T-helper 1 cell (primary cell): ENCODE measurements around the gene HDGFL3.
"Not testable (repeated sequence)": the region's sequence is repeated elsewhere in the genome, so short reads cannot be mapped to it uniquely, and the experiment has no call there.

Experiments used
- DNase-seq, 5 donors: peaks; one replicate each; pipeline ENCODE4 v3.0.0-alpha.2; 2012 to 2020

Gene HDGFL3

DNA sequence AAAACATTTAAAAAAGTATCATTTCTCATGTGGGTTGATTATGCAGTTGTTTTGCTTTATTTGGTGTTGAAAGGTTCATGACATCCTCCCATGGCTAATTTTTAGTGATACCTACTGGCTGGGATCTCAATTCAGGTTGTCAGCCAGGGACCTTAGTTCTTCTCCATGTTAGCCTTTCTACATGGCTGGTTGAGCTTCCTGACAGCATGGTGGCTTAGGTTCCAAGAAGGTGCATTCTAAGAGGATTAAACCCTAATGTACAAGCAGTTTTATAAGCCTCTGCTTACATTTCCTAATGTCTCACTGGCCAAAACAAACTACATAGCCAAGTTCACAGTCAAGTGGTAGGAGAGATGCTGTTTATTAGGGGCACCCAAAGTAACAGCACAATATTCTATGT is 109.5 kb downstream of the HDGFL3 start:
- DNase-seq: no peak

- no peak for DNase-seq
Observed at GRCh38 chr15:83094583-83094982, 113.0 kb downstream of the HDGFL3 start.

GRCh38 chr15:83092309-83092976 is 115.2 kb downstream of the HDGFL3 start:
- no peak for DNase-seq

DNA sequence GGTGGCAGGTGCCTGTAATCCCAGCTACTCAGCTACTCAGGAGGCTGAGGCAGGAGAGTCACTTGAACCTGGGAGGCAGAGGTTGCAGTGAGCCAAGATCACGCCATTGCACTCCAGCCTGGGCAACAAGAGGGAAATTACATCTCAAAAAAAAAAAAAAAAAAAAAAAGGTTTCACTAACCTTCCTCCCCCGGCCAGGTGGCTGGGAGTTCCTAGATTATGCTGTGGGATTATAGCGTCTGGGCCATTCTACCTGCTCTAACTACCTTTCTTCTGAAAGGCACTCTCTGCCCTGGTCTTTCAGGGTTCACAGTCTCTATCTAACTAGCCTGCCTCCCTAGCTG is 115.7 kb downstream of the HDGFL3 start:
- DNase-seq: not testable (repeated sequence)

DNA sequence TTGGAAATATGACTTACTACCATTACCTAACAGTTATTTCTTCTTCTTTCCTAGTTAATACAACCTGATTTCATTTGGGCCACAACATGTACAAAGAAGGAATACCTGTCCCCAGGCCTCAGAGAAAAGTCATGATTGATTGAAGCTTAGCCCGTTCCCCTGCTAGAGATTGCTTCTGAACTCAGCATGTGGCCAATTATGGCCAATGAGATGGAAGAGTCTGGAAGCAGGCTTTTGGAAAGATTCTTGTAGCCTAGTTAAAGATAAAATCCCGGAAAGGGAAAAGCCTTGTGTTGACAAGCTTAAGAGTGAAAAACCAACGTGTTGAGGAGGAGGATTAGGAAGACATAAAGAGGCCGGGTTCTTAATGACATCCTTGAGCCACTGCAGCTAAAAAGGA is 117.2 kb downstream of the HDGFL3 start:
- DNase-seq: no peak

DNA sequence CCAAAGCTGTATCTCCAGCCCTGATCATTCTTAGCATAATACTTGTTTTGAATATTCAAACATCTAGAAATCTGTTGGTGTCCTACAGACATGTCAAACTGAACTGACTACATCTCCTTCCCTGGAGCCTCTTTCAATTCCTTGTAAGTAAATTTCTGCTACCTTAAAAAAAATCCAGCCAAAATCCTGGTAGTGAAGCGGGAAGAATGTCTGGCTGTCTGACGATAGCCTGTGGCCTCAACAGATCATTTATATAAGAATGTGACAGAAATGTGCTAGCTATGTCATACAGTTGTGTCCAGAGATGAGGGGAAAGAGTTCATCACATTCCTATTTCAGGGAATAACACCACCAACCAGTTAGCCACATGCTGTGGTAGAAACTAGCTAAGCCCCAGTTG is 118.7 kb downstream of the HDGFL3 start:
- no peak for DNase-seq

GRCh38 chr15:83087576-83087975 is 120.0 kb downstream of the HDGFL3 start:
- DNase-seq: no peak

GRCh38 chr15:83085864-83086552 is 121.6 kb downstream of the HDGFL3 start:
- DNase-seq: not testable (repeated sequence)

GRCh38 chr15:83085461-83085860 is 122.2 kb downstream of the HDGFL3 start:
- DNase-seq: not testable (repeated sequence)

DNA sequence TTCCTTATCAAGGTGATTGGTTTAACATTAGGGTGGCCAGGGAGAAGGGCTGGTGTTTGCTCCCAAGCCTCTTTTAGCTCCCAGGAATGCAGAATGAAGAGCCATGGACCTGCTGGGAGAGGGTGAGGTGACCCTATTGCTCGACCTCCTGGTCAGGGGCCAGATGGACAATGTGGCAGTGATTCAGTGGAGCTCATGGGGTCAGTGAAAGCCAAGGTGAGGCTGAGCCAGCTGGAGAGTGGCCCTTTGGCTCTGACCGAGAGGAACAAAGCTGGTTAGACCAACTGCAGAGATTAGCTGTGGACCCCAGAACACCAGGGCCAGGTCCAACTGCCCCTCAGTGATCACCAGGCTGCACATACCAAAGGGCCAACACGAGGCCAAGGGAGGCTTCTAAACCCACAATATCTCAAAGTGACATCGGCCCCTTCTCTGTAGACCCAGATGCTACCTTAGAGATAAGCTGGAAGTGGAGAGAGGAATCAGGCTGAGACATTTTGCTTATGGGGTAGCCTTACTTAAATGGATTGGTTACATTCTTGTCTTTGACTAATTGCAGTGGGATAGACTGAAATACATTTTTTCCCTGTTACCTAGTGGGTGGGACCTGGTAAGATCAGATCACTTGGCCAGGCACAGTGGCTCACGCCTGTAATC is 124.8 kb downstream of the HDGFL3 start:
- DNase-seq: no peak

DNA sequence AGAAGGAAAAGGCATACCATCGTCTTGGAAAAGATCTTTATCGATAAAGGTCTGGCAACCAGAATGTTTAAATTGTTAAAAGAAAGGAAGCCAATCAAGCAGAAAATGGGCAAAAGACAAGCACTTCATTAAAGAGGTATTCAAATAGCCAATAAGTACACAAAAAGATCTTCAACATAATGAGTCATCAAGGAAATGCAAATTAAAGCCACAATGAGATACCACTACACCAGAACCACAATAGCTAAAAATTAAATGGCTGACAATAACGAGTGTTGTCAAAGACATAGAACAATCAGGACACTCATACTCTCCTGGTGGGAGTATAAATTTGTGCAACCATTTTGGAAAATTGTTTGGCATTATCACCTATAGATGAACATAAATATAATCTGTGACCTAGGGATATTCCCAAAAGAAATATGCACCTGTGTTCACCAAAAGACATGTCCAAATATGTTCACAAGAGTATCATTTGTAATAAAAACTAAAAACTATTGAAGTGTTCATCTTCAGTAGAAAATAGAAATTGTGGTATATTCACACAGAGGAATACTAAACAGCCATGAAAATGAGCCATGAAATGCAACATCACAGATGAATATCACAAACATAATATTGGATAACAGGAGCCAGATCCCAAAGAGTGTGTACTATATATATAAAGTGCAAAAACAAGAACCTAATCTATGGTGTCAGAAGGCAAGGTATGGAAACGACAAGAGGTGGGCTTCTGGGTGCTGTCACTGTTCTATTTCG is 126.2 kb downstream of the HDGFL3 start:
- no peak for DNase-seq

DNA sequence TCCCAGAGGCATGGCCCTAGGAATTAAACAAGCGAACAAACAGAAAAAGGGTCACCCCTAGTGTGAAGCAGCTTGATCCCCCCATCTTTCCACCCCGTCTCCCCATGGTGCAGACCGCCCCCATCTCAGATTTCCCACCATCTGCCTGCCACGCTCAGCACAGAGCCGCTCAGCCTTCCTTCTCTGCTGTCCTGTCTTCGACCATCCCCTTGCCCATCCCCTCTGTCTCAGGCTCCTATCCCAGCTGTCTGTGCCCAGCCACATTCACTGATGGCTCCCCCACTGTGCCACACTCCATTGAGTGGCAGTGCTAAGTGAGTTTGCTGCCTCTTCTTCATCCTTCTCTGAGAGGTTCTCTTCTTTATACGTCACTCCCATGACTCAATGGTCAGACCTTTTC is 128.9 kb downstream of the HDGFL3 start:
- DNase-seq: no peak
